ENCODE results near the gene ASPRV1. TPM values are rescaled to one million over a fixed set of nuclear protein-coding genes. Genes with fewer than 3 reads are reported as not detected.

The ASPRV1 gene
- total RNA-seq, 1 donor from 2014 or later = 1.7 TPM

DNA sequence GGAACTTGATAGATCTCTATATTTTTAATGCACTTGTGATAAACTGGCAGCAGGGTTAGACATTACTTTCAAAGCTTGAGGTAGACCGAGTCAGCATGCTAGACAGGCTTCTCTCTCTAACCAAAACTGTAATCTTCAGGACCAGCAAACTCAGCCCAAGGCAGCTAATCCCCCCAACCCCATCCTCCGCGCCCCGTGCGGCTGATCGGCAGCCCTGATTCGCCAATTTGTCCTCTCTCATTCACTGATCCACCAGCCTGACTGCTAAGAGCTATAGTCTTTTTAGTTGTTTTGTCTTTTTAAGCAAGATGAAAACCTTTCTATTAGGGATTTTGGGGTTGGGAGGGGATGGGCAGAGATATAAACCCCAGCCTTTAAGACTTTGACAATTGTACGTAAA is 20.7 kb downstream of the ASPRV1 start:
- no peak for DNase-seq (ENCODE audit: low spot score)

DNA sequence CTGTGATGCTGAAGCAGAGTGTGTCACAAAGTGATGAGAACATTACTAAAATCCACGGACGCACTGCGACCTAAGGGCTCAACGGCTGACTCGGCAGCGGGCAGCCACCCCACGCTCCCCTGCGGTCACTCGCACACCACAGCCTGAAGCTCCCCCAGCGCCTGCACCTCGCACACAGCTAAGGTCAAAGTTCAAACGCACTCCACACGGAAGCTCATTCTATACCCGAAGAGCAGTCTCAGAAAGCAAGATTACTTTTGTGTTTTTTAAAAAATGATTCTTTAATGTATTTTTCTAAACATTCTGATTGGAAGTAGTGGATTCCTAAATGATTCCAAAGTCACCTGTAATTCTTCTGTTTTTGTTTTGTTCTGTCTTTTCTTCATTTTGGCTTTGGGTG is 21.7 kb downstream of the ASPRV1 start:
- DNase-seq (ENCODE audit: low spot score) = no peak

DNA sequence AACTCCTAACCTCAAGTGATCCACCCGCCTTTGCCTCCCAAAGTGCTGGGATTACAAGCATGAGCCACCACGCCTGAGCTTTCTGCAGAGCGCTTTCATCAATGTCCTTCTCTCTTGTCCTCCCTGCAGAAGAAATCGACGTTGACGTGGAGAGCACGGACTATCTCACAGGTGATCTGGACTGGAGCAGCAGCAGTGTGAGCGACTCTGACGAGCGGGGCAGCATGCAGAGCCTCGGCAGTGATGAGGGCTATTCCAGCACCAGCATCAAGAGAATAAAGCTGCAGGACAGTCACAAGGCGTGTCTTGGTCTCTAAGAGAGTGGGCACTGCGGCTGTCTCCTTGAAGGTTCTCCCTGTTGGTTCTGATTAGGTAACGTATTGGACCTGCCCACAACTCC is 23.5 kb downstream of the ASPRV1 start:
- no peak for DNase-seq (ENCODE audit: low spot score)

DNA sequence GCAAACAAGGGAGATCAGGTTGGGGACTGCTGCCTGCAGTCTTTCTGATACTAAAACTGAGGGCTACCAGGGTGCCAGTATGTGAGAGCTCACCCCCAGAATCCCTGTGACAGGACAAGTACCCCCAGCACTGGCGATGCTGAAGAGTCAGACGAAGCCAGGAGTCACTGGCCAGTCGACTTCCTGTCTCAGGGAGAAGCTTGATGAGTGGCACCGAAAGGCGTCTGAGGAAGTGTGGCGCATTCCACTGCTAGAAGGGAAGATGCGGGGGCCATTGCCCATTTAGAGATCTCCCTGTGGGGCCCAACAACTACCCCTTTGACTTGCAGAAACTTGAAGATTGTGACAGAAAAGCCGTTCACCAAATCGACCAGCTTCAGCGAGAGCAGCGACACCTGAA is 24.5 kb downstream of the ASPRV1 start:
- DNase-seq (ENCODE audit: low spot score) = no peak

DNA sequence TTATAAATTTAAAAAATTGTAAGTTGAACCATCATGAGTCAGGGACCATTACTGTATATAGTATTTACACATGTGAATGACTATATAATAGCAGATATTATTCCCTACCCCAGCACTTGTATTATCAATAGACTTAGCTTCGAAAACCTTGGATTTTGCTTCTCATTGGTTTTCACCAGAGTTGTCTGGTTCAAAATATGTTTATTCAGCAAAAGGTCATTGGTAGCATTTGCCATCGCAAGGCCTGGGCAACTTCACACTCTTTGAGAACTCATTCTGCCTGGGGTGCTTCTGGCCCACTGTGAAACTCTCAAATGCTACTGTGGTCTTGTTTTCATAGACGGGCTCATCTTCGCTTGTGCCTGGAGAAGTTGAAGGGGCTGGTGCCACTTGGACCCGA is 26.4 kb downstream of the ASPRV1 start:
- DNase-seq (ENCODE audit: low spot score) = no peak

DNA sequence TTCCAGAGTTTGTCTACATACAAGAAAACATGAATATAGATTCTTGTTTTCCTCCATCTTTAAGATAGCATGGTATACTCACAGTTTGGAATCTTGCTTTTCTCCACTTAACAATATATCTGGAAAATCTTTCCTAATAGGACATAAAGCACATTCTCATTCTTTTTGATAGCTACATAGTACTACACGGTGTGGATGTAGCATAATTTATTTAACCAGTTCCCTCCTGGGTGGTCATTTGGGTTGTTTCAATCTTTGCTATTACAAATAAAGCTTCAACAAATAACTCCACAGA is 26.9 kb downstream of the ASPRV1 start:
- no peak for DNase-seq (ENCODE audit: low spot score)

DNA sequence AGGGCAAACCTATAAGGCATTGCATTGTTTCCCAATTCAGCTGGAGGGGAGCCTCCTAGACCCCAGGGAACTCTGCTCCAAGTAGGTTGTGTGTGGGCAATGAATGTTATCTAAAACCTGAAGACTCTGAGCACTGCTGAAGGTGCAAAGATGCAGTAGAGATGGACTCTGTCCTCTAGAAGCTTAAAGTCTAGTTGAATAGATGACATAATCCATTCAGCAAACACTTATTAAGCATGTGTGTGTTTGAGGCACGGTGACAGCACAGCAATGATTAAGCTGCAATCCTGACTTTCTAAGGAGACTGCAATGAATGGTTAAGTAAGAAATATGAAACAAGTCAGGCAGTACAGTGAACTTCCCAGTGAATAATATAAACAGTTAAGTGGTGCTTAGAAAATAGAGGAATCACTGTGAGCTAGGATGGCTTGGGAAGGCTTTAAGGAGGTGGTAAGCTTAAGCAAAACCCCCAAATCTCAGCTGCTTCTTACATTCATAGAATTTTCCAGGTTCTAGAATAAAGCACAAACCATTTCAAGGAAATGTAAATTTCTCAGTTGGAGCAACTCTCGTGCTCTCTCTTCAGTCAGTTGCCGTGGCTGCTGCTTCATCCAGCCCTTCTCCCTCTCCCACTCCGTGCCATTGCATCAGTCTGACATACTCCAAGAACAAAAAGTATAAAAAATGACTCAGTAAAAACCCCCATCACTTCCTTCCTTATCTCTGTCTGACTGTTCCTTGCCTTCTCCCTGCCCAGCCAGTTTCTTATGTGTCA is 27.4 kb downstream of the ASPRV1 start:
- DNase-seq (ENCODE audit: low spot score) = no peak

DNA sequence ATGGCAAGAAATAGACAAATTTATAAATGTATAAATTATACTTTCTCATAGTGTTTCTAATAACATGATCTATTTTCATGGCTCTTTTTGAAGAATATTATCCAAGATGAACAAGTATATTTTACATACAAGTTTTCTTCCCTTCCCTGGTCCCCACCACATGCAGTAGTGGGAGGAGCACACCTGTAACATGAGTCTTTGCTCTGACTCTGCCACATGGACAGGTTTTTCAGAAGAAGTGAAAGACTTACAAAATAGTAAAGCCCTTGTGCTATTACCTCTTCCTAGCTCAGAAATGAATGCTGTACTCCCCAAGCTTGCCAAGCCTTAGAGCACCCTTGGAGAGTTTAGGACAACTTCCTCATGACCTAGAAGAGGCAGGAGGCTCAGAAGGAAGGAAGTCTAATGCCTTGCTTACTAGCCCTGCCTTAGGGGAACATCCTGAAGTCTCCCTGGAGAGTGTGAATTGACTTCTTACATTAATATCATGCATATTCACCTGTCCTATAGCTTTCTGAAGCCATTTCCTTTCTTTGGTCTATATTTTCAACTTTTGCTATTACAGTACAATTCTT is 28.1 kb downstream of the ASPRV1 start:
- no peak for DNase-seq (ENCODE audit: low spot score)

DNA sequence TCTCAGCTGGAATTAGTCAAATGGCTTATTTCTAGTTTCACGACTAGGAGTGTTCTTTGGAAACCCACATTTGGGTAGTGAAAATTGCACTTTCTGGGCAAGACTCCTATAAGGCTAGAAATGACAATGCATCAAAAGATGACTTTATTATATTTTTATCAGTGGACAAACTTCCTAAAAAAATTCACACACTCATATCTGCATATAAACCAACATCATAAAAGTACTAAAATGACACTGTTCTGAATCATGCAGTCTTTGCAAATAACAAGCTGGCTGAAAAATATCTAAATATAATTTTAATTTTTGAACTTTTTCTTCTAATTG is 28.9 kb downstream of the ASPRV1 start:
- no peak for DNase-seq (ENCODE audit: low spot score)

DNA sequence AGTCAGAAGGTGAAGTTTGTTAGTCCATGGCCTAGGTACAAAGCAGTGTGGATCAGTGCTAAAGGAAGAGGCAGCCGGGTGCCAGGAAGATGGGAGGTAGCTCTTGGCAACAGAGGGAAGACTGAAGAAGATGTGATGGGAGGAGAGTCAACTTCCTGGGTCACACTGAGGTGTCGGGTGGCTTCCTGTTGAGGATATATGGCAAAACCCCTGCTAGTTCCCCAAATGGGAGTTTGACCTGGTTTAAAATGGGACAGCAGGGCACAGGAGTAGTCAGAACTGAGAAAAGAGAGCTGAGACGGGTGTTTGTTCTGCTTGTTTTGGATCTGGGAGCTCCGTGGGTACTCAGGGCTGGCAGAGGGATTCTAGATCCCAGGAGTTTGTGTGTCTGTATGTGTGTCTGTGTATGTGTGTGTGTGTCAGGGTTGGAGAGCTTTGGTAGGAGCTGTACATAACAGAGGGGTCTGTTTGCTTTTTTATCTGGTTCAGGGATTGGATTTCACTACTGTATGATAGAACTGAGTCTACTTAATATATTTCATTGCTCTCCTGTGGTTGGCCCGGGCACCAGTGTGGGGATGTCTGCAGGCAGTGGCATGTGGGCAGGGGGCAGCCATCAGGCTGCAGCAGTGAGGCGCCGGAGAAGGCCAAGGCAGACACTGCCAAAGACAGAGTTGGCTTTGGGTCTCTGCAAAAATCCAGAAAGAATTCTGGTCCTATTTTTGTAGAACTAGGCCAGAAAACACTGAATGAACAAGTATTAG is 29.4 kb downstream of the ASPRV1 start:
- DNase-seq (ENCODE audit: low spot score) = no peak

DNA sequence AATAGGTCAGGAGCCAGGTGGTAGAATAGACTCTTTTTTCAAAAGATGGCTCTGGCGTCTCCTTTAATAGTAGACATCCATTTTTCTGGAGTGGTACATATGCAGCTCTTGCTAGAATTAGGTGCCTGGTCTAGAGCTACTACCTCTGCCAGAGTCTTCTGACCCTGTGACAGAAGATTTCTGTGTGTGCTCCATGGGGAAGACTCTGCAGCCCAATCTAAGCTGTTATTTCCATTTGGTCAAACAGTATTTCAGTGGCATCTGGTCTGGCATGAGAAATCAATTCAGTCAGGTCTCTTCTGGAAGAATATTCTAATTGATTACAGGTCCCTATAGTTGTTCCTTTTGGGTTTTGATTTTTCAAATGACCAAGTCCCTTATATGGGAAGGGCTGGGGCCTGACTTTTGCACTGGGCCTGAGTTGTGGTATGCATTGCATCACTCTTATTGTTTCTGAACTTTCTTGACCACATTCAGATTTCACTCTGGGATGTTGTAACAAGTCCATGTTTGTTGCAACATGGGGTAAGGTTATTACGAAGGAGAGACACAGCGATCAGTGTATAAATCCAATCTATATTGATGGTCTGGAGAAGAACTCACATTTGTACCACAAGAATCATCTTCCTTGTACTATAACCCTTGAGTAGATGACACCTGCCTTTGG is 34.4 kb downstream of the ASPRV1 start:
- DNase-seq (ENCODE audit: low spot score) = no peak

DNA sequence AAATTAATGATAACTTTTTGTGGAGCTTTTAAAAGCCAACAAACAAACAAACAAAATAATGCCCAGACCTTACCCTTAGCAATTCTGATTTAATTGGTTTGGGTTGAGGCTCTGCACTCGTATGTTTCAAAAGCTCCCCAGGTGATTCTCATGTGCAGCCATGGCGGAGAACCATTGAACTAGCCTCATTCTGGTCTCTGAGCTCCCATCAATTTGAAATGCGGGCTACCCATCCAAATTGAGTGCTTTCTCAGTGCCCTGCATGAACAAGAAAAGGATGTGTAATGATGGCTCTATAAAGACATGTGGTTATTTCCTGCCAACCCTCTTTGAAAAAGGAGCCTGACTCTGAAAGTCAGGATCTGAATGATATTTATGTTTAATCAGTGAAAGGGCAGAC is 38.3 kb downstream of the ASPRV1 start:
- no peak for DNase-seq (ENCODE audit: low spot score)

DNA sequence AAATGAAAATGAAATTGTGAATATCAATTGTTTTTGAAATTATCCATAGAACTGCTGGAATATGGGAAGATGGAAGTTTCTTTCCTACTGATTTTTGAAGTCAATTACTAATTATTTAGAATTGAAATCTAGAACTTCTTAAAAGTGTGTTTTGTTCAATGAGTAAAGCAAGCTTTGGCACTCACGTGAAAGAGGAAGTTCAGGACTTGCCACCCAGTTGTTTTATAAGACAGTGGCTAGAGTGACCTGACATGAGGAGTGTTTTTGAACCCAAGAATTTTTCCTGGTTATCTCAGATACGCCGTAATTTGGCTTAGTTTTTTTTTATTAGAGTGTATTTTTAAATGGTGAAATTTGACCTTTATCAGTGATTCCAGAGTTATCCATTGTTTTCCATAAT is 43.0 kb downstream of the ASPRV1 start:
- DNase-seq (ENCODE audit: low spot score) = no peak

DNA sequence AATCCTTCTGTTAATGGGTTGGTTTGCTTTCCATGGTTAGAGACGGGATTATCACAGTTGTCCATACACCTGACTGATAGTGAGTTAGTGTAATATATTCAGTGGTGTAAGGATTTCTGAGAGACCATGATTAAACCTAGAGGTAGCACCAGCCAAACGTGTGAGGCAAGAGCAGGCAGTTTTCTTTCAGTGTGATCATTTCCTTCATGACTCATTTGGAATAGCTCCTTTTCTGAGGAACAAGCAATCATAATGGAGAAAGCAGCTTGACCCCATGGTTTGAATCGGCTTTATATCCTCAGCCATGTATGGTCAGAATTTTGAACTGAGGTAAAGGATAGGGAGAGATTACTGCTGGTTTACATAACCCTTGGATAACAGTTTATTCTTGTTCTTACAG is 43.6 kb downstream of the ASPRV1 start:
- DNase-seq (ENCODE audit: low spot score) = no peak

DNA sequence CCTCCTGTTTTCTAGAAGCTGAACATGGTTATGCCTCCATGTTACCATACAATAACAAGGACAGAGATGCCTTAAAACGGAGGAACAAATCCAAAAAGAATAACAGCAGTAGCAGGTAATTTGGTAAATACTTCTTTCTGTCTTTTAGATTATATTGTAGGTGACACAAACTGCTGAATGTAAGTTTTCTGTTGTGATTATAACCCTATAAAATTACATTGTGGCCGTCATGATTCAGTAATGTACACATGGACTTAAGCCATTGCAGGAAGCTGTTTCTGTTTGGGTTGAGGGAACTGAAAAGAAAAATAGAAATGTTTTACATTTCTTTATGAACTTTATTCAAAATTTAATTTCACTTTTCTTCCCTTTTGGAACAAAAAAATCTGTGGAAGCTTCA is 45.3 kb downstream of the ASPRV1 start:
- DNase-seq (ENCODE audit: low spot score) = no peak

DNA sequence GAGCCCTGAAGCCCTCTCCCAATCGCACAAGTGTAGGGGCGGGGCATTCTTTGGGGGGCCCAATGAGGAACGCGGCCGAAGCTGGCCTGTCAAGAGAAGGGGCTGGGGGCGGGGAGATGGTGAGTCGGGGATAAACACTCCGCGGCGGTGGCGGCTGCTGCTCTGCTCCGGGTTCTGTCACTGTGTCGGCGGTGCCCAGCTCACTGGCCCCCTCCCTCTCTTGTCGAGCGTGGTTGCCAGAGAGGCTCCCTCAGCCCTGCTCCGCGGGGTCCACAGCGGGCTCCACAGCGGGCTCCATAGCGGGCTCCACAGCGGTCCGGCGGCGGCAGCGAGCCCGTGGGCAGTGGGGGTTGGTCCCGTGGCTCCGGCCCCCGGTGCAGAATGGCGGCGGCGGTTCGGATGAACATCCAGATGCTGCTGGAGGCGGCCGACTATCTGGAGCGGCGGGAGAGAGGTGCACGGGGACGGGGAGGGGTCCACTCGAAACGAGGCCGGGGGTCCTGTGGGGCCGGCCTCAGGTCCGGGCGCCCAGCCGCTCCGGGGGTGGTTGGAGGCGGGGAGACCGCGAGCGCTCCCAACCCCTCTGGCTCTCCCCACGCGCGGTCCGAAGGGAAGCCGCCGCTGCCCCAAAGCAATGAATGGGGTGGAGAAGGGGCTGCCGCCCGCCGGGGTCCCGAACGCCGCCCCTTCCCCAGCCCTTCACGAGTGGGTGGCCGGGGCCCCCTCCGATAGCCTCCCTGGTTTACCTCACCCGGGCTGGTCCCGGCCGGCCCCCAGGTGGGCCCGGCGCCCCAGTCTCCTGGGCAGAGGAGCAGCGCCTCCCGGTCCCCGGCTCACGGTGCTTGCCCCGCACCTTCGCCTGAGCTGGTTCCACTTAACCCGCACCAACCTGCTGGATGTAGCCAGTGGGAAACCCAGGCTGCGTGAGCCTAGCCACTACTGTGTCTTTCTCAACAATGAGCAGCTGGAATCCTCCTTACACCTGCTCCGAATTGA is 46.2 kb downstream of the ASPRV1 start, which contains the start of gene MXD1:
Gene MXD1 (plus strand): TSS at position 160 of the 996 bp plus-strand sequence. CDS start 222 bp downstream, at position 382.
- DNase-seq (ENCODE audit: low spot score) = no peak

DNA sequence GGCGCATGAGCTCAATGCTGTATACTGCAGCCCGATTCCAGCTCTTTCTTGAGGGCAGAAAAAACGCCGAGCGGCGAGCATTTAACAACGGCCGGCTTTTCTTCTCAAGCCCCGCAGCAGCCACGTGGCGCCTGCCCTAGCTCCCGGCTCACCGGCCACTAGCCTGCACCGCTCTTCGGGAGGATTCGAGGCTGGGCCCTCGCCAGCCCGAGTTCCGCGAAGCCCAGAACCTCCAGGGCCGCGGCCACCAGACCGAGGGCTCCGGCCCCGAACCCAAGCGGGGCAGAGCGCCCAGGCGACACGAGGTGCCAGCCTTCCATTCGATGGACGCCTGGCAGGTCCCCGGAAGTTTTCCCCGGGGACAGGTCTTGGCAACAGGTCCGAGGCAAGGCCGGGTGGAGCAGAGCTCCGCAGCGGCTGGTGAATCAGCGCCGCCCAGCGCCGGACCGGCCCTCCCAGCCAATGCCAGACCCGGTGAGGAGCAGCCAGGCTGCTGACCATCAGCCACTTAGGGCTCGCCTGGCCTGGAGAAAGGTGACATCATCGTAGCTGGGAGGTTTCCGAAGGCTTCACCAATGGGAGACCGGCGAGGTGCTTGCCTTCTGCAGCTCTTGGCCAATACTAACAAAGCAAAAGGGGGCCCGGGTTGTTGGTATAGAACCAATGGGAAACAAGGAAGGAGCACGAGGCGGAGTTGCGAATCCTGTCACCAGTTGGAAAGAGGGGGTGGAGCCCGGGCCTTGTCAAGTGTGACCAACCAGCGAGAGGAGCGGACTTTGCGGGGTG is 47.1 kb downstream of the ASPRV1 start:
- DNase-seq (ENCODE audit: low spot score) = peak; percentile 100

DNA sequence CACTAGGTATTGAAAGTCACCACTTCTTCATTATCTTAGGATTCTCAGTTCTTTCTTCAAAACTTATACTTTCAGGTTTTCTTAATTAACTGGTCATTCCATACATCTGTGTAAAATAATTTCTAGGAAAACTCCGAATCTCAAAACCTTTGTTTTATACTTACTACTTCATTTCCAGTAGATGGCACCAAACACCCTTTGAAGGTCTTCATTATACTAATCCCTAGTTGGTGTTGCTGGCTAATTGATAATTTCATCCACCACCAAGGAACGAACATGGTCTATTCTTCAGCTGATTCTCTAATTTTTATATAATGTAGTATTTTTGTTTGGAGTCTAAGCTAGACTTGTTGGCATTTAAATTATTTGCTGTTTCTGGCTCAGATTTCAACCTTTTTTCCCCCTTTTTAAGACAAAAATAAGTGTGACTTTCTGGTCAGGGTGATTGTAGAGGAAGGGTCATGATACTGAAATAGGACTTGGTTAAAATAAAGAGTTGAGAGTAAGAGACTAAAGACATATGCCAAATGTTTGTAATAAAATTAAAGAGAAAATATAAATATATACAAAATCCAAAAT is 49.4 kb downstream of the ASPRV1 start:
- no peak for DNase-seq (ENCODE audit: low spot score)
